Fibroblast of skin of scalp (primary cell): ENCODE measurements around the gene GPAT3.
"Not testable (repeated sequence)": the region's sequence is repeated elsewhere in the genome, so short reads cannot be mapped to it uniquely, and the experiment has no call there.

ENCODE experiments used
- DNase-seq: peaks from one replicate; pipeline ENCODE4 v3.0.0-alpha.2; 2013

GPAT3 gene

DNA sequence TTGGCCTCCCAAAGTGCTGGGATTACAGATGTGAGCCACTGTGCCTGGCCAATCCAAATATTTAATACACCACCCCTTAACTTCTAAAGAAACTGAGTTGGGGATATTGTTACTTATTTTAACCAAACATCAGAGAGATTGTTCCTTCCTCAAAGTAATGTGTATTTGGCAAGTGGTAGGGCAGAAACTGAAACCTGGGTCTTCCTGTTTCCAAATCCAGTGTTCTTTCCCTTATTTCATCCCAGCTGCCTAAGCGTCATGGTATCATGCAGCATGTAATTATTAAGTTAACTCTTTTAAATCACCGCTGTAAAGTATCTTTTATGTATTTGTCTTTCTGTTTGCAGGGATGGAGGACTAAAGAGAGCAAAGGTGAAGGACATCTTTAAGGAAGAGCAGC, 68.4 kb downstream of the GPAT3 start:
- DNase-seq = no peak

DNA sequence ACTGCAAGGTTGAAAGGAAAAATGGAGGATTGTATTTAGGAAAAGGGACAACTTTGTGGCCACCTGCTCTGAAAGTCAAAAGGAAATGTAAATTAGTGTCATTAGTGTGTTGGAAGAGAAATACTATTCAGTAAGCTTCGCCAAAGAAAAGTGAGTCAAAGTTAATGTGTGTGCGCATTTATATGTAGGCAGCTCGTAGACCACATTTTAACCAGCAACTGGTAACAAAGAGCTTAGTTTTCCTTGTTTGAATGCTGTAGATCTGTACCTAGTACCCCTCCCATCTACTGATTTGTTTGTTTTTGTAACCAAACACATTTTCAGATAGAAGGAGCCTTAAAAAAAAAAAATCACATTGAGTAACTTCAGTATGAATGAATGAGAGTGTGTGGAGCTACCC, 69.3 kb downstream of the GPAT3 start:
- no peak for DNase-seq

DNA sequence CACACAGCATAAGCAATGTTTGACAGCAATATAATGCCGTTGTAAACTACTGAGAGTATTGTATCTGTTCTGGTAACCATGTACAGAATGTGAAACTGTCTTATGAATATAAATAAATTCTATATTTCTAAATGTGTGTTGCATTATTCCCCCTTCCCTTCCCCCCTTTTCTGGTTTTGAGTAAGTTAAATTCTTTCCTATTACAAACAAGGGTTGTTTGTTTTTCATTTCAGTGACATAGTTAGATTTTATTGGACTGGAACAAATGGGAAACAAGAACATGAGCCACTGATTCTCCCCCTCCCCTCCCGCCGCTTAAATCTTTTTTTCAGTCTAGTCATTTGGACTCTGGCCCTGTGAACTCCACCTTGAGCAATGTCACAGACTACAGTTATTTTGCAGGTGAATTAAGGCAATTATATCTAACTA, 69.8 kb downstream of the GPAT3 start:
- DNase-seq = no peak

DNA sequence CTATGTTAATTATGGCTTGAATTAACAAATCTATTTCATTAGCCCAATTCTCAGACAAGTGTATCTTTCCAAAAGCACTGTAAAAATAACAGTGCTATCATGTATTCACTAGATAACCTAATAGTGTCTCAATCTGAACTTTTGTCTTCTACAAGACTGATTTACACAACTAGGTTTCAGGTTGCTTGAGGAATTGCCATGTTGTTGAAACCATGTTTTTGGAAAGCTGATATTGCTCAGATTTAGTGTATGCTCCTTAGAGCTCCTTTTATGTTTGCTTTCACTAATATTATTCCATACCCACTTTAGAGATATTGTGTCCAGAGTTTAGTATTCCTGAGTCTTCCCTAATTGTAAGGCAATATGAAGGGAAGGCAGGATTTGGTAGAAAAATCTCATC, 70.6 kb downstream of the GPAT3 start:
- no peak for DNase-seq

DNA sequence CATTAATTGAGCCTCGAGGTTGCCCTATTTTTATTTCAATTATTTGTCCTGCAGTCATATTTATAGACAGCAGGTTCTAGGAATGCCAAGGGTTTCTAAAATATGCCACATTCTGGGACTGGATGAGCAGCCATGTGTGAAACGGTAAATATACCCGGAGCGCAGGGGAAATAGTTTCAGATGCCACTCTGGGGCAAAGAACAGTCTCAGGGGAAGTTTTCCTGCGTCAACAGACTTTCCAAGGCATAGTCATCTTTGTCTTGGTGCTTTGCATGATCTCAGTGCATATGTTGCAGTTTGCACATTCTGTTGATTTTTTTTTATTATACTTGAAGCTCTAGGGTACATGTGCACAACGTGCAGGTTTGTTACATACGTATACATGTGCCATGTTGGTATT, 71.0 kb downstream of the GPAT3 start:
- no peak for DNase-seq

DNA sequence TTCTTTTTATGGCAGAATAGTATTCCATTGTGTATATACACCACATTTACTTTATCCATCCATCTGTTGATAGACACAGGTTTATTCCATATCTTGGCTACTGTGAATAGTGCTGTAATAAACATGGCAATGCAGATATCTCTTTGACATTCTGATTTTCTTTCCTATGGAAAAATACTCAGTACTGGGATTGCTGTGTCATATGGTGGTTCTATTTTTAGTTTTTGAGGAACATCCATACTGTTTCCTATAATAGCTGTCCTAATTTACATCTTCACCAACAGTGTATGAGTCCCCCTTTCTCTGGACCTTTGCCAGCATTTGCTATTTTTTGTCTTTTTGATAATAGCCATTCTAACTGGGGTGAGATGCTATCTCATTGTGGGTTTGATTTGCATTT, 73.5 kb downstream of the GPAT3 start:
- DNase-seq = no peak

DNA sequence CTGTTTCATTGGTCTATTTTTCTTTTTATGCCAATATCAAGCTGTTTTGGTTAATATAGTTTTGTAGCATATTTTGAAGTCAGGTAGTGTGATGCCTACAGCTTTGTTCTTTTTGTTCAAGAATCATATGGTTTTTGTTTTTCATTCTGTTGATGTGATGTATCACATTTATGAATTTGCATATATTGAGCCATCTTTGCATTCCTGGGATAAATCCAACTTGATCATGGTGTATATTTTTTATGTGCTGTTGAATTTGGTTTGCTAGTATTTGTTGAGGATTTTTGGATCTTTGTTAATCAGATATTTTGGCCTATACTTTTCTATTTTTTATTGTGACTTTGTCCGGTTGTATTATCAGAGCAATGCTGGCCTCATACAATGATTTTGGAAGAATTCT, 74.8 kb downstream of the GPAT3 start:
- no peak for DNase-seq

DNA sequence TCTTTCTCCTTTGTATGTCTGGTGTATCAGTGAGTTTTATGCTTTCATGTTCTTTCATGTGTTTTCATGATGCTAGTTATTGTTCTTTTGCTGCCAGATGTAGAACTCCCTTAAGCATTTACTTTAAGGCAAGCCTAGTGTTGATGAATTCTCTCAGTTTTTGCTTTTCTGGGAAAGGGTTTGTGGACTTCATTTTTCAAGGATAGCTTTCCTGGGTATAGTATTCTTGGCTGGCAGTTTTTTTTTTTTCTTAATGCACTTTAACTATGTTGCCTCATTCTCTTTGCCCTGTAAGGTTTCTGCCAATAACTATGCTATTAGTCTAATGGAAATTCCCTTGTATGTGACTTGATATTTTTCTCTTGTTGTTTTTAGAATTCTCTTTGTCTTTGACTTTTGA, 77.1 kb downstream of the GPAT3 start:
- DNase-seq = no peak

DNA sequence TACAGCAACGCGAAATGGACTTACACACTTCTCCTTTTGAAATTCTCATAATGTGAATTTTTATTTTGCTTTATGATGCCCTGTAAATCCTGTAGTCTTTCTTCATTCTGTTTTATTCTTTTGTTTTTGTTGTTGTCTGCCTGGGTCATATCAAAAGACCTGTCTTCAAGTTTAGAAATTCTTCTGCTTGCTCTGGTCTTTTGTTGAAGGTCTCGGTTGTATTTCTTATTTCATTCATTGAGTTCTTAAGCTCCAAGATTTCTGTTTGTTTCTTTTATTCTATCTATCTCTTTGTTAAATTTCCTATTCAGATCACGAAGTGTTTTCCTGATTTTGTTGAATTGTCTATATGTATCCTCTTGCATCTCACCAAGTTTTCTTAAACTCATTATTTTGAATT, 78.1 kb downstream of the GPAT3 start:
- no peak for DNase-seq

DNA sequence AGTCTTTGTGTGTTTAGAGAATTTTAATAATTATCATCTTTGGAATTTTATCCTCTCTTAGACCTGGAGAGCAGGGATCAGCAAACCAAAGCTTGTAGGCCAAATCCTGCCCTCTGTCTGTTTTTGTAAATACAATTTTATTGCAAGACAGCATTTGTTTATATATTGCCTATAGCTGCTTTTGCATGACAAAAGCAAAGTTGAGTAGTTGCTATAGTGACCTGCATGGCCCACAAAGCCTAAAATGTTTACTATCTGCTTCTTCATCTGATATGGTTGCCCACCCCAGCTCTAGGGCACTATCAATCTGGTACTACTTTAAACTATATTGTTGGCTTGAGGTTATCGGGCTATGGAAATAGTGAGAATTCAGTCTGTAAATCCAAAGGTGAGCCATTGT, 80.3 kb downstream of the GPAT3 start:
- DNase-seq = no peak

DNA sequence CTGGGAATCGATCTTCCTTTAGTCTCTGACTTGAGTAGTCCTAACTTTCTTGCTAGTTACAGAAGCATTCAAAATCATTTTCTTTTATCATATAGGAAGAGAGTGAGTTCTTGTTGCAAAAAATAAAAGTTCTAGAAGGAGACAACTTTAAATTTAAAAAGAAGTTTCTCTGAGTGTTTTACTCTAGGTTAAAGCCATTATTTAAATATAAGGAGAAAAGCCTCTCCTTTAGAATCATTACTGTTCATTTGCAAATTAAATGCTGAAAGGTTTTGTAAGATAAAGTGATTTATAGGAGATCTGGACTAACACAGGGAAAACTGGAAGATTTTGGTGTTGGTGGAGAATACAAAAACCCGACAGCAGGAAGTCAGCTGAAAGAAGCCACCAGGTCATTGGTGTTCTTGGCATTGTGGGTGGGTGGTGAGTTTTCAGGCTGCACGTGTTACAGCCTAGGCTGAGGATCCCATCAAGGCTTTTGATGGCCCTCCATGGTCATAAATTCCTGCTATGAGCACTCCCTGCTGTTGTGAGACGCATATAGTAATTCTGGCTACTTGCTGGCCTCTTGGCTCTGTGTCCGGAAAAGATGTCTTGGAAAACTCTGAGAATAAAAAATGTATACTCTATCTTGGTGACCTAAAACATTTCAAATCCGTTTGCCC, 81.6 kb downstream of the GPAT3 start:
- DNase-seq = no peak

DNA sequence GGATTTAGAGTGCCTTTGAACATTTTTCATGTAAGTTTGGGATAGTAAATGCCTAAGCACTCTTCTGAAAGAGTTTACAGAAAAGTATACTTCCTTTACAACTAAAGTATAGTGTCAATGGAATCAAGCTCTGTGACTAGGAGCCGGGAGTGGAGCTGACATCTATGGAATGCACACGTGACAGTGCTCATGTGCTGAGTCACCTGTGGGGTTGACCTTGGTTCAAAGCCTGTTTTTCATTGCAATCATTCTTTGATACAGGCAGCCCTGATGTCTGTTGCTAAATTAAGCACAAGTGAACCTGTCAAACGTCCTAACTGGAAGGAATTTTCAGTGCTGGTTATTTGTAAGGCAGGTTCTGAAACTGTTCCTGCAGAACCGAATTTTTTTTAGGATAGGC, 82.5 kb downstream of the GPAT3 start:
- DNase-seq = peak; percentile 64

DNA sequence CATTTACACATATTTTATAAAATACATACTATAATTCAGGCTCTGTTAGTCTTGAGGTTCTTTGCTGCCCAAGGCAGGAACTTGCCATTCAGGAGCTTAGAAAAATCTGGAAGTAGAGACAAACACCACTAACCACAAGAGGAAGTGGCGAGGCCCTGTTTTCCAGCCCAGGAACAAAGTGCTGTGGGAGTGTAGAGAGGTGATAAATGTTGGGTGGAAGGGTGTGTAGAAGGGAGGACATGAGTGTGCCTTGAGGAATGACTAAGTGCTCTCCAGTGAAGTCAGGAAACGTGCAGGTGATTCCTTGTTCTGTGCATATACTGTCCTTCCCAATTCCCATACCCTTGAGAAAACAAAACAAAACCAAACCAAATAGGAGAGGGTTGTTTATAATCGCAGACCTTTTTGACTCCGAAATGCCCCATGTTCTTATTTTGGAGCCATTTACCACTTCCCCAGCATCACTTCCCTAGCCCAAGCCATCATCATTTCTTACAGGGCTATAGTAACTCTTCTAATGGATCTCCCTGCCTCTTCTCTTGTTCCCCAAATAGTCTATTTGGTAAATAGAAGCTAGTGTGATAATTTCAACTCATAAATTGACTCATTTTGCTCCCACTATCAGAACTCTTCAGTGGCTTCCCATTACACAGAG, 83.2 kb downstream of the GPAT3 start:
- DNase-seq = no peak

DNA sequence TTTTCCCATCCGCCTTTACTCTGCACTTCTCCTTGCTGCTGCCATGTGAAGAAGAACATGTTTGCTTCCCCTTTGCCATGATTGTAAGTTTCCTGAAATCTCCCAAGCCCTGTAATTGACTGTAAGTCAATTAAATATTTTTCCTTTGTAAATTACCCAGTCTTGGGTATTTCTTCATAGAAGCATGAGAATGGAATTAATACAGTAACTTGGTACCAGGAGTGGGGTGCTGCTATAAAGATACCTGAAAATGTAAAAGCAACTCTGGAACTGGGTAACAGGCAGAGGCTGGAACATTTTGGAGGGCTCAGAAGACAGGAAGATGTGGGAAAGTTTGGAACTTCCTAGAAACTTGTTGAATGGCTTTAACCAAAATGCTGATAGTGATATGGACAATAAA, 86.2 kb downstream of the GPAT3 start:
- not testable (repeated sequence) for DNase-seq

DNA sequence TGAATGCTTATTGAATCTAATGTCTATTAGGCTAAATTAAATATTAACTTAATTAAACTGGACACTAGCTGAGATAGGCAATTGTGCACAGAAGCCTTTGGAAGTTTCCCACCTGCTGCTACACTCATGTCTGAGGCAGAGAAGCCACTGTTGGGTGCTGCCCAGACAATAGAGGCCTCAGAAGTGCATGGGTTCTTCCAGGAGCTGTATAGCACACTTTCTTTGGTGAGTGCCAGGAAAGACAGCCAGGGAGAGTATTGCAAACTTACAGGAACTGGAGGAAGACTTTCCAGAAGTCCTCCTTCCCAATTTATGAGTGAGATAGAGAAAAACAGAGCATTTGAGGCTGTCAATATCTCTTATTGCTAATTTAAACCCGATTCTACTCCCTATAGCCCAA, 89.9 kb downstream of the GPAT3 start:
- DNase-seq = no peak

DNA sequence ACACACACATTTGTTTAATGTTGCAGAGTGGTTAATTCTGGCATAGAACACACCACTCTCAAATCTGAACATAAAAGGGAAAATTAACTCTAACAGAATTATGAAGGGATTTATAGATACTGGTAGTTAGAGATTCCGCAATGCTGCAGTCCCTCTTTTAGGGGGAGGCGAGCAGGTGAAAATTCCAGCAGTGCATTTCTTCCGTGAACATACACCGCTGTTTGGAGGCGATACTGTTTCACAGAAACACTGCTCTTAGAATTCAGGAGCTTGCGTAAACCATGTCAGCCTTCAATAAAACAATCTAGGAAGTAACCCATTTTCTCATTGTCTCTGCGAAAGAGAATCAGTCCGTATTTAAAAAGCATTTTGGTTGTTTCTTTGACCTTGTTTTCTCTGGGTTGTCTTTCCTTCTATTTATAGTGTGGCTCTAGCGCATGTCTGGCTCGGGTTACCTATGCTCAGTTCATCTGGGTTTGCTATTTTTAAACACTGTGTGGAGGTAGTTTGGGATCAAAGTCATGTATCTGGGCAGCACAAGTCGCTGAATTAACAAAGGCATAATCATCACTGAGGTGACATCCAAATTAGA, 90.4 kb downstream of the GPAT3 start:
- no peak for DNase-seq

DNA sequence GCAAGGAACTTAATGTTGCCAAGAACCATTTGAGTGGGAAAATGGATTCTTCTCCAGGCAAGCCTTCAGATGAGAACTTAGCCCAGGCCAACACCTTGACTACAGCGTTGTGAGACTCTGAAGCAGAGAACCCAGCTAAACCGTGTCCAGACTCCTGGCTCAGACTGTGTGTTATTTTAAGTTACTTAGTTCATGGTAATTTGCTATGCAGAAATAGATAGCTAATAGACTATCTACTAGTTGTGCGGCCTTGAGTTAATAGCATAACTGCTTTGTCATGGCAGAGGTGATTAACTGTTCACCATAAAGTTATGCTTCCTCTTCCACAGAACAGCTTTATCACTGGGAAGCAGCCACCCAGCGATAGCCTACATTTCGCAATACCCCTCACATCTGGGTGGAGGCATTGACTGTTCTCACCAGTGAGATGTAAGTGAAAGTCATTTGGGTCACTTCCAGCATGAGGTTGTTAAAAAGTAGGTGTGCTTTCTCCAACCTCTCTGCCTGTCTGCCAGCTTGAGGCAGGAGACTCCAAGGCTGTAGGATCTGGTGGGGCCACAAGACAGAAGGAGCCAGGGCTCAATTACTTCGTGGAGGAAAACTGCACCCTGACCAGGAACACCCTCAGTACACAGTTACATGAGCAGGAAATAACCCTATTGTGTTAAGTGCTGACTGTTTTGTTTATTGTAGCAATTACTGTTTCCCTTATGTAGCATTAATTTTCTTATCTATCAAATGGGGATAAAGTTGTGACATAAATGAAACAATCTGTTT, 94.2 kb downstream of the GPAT3 start:
- peak; percentile 13 for DNase-seq

DNA sequence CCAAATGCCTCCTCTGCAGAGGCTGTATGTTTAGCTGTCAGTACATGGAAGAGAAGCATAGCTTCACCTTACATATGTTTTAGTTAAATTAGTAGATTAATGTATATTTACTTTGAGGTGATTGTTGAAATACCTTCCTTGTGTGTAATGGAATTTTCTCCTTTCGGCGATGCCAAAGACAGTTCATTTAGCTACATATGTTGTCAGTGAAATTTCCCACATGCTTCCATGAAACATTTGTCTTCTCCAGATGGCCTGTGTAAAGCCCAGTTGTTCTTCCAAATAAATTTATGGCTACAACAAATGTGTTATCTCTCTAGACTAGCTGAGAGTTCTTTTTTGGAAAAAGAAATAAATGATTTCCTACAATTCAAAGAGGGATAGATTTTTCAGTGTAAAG, 95.2 kb downstream of the GPAT3 start:
- DNase-seq = peak; percentile 31

DNA sequence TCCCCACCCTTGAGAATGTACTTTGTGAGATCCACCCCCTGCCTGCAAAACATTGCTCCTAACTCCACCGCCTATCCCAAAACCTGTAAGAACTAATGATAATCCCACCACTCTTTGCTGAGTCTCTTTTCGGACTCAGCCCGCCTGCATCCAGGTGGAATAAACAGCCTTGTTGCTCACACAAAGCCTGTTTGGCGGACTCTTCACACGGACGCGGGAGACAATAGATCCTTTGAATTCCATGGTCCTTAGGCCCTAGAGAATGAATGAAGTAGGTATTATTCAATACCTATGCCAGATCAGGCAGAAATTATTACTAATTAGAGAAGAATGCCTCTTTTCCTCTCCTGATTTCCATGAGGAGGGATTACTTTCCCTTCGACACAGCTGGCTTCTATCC, 101.0 kb downstream of the GPAT3 start:
- no peak for DNase-seq

DNA sequence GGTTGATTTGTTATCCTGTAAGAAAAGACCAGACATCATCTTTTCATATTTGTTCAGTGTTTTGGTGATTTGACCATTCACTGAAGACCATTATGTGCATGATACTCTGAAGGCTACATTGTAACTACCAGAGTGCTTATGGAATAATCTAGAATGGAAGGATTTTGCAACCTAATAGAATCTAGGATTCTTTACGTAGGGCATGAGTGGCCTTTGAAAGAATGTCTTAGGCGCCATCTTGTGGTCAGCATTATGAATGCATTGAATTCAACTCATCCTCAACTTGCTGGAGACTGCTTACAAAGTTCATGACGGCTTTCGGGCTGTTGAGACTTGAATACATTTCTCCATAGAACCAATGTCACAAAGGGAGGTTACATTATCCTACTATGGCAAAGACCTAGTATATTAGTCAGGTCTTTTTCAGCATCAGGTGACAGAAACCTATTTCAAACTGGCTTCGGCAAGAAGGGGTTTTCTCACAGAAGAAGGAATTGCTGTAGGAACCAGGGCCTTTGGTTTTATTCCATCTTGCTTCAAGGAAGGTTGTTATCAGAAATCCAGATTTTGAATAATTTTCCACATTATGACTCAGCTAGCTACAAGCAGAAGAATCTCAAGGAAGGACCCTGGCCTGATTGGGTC, 104.1 kb downstream of the GPAT3 start:
- DNase-seq = peak; percentile 73

DNA sequence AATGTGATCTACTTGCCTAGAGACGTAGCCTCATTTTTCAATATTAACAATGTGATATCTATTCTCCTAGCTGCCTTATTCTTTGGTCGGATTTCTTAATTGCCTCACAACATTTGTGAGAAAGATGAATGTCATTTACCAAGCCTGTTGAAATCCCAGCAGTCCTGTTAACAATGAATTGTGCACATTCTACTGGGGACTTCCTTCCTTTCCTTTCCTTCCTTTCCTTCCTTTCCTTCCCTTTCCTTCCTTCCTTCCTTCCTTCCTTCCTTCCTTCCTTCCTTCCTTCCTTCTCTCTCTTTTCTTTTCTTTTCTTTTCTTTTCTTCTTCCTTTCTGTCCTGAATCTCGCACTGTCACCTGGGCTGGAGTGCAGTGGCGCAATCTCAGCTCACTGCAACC, 107.1 kb downstream of the GPAT3 start:
- no peak for DNase-seq

DNA sequence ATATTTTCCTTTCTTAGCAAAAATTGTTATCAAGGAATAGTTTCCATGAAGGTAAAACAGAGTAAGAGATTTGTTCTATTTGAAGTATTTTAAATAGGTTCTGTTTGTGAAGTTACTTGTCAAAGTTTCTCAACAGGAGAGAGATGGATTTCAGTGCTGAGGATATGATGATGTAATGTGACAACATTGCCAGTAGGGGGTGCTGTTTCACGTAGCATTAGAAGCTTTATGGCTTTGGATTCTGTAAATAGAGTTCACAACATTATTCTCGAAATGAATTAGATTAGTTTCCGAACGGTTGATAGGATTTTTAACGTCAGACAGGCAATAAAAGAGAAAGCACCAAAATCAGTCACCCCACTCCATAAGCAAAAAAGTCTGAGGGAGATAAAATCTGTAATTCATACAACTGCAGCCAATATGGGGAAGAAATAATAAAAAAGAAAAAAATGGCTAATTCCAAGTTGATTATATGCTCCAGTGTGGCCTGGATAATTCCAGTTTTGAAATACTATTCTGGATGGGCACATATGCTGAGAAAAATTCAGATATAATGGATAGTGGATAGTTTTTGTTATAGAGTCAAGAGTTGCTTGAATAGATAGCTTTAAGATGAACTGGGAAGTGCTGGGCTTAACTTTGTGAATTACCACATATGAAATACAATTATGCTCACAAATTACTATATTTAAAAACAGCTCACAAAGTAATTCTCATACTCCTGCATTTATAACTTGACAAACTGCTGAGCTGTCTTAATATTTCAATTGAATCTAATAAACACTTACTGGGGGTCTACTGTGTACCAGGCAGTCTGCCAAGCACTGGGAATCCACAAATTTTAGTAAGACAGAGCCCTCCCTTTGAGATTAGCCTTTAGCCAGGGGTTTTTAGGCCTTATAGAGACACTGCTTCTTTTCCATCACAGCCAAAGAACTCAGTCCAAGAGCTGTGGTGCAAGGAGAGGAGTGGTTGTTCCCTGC, 109.1 kb downstream of the GPAT3 start:
- DNase-seq = peak; percentile 56
